ENCODE measurements around the gene UBTD1. TPM values are rescaled to one million over a fixed set of nuclear protein-coding genes. Genes with fewer than 3 reads are reported as not detected.

Gene UBTD1
- total RNA-seq, 1 experiment from 2014 or later, result 9.3 TPM

DNA sequence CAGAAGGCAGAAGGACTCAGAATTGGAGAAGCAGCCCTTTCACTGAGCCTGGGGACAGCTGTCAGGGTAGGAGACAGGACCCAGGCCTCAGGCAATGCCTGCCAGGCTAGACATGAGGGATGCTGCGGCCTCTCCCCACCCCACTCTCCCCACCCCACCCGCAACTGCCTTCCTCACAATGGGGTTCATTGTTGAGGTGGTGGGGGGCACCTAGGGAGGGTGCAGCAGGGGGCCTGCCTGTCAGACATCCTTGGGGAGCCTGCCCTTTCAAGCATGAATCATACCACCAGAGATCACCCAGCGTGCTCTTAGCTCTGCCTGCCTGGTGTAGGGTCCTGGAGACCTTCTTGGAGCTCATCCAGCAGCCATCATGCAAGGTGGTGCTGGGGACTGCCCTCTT lies 90.8 kb downstream of the UBTD1 start, which contains the start of gene C10orf62:
Gene C10orf62, plus strand, starts transcription at position 243 of the 400 bp plus-strand sequence. CDS start 177 bp downstream, outside the sequence.
- DNase-seq, result no peak
- Mint-ChIP-seq H3K36me3 (ENCODE audit: insufficient read depth, unreplicated experiment) (peaks cover 6% of the 10 kb centered on the region), H3K4me3 (ENCODE audit: low read depth, unreplicated experiment) (no peak within 1 kb of the TSS), H3K4me1 (ENCODE audit: low read depth, unreplicated experiment) (peaks cover 16% of the 10 kb centered on the region), H3K27me3 (ENCODE audit: unreplicated experiment) (no peaks in the 10 kb centered on the region), H3K9me3 (ENCODE audit: low read depth, unreplicated experiment) (no peaks in the 10 kb centered on the region), H3K27ac (ENCODE audit: unreplicated experiment) (no peak within 1 kb of the TSS)
- CTCF ChIA-PET, result no interaction called here
- no TSS peak for BruUV-seq (replicated peaks)
- intact Hi-C loops (cut with micrococcal nuclease; ENCODE audit: unreplicated experiment), result no loop called here
- TF ChIP-seq, protein P1, sequence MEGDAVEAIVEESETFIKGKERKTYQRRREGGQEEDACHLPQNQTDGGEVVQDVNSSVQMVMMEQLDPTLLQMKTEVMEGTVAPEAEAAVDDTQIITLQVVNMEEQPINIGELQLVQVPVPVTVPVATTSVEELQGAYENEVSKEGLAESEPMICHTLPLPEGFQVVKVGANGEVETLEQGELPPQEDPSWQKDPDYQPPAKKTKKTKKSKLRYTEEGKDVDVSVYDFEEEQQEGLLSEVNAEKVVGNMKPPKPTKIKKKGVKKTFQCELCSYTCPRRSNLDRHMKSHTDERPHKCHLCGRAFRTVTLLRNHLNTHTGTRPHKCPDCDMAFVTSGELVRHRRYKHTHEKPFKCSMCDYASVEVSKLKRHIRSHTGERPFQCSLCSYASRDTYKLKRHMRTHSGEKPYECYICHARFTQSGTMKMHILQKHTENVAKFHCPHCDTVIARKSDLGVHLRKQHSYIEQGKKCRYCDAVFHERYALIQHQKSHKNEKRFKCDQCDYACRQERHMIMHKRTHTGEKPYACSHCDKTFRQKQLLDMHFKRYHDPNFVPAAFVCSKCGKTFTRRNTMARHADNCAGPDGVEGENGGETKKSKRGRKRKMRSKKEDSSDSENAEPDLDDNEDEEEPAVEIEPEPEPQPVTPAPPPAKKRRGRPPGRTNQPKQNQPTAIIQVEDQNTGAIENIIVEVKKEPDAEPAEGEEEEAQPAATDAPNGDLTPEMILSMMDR (IDR thresholded peaks at IDR 0.05; ENCODE audit: unreplicated experiment), result no peak

- no peak for DNase-seq
- TF ChIP-seq, protein P1 (IDR thresholded peaks at IDR 0.05; ENCODE audit: unreplicated experiment), result no peak
- intact Hi-C loops (cut with micrococcal nuclease; ENCODE audit: unreplicated experiment), result no loop called here
- CTCF ChIA-PET, result no interaction called here
- Mint-ChIP-seq H3K4me1 (ENCODE audit: low read depth, unreplicated experiment) (peaks cover 8% of the 10 kb centered on the region), H3K36me3 (ENCODE audit: insufficient read depth, unreplicated experiment) (peaks cover 4% of the 10 kb centered on the region), H3K27me3 (ENCODE audit: unreplicated experiment) (no peaks in the 10 kb centered on the region), H3K27ac (ENCODE audit: unreplicated experiment) (no peak overlapping the region), H3K9me3 (ENCODE audit: low read depth, unreplicated experiment) (no peaks in the 10 kb centered on the region), H3K4me3 (ENCODE audit: low read depth, unreplicated experiment) (no peak overlapping the region)
- BruUV-seq (replicated peaks), result no TSS peak
Observed at GRCh38 chr10:97590082-97590747, 91.5 kb downstream of the UBTD1 start.

- TF ChIP-seq, protein P1 (IDR thresholded peaks at IDR 0.05; ENCODE audit: unreplicated experiment), result no peak
- H3K36me3 Mint-ChIP-seq (ENCODE audit: insufficient read depth, unreplicated experiment), result no peaks in the 10 kb centered on the region
- no peak for DNase-seq
- peaks cover 5% of the 10 kb centered on the region for H3K4me1 Mint-ChIP-seq (ENCODE audit: low read depth, unreplicated experiment)
- BruUV-seq (replicated peaks), result no TSS peak
- no peak overlapping the region for H3K27ac Mint-ChIP-seq (ENCODE audit: unreplicated experiment)
- intact Hi-C loops (cut with micrococcal nuclease; ENCODE audit: unreplicated experiment), result no loop called here
- no peak overlapping the region for H3K4me3 Mint-ChIP-seq (ENCODE audit: low read depth, unreplicated experiment)
- H3K9me3 Mint-ChIP-seq (ENCODE audit: low read depth, unreplicated experiment), result no peaks in the 10 kb centered on the region
- no peaks in the 10 kb centered on the region for H3K27me3 Mint-ChIP-seq (ENCODE audit: unreplicated experiment)
- CTCF ChIA-PET, result no interaction called here
Observed at GRCh38 chr10:97590748-97591495, 92.2 kb downstream of the UBTD1 start.

- TF ChIP-seq, protein P1 (IDR thresholded peaks at IDR 0.05; ENCODE audit: unreplicated experiment), result no peak
- H3K9me3 Mint-ChIP-seq (ENCODE audit: low read depth, unreplicated experiment), result no peaks in the 10 kb centered on the region
- H3K4me3 Mint-ChIP-seq (ENCODE audit: low read depth, unreplicated experiment), result no peak overlapping the region
- H3K4me1 Mint-ChIP-seq (ENCODE audit: low read depth, unreplicated experiment), result peaks cover 24% of the 10 kb centered on the region
- BruUV-seq (replicated peaks), result no TSS peak
- DNase-seq, result no peak
- H3K27ac Mint-ChIP-seq (ENCODE audit: unreplicated experiment), result no peak overlapping the region
- no peaks in the 10 kb centered on the region for H3K27me3 Mint-ChIP-seq (ENCODE audit: unreplicated experiment)
- CTCF ChIA-PET, result no interaction called here
- intact Hi-C loops (cut with micrococcal nuclease; ENCODE audit: unreplicated experiment), result no loop called here
- H3K36me3 Mint-ChIP-seq (ENCODE audit: insufficient read depth, unreplicated experiment), result no peaks in the 10 kb centered on the region
Observed at GRCh38 chr10:97593421-97593820, 94.7 kb downstream of the UBTD1 start.
